ENCODE data around the gene TESK2. TPM values are rescaled to one million over a fixed set of nuclear protein-coding genes. Genes with fewer than 3 reads are reported as not detected.
A peak's percentile ranks its signal among the peaks of the same experiment; 100 is the strongest.

Gene TESK2
- total RNA-seq, 1 donor from 2014 or later = 14.9 TPM

DNA sequence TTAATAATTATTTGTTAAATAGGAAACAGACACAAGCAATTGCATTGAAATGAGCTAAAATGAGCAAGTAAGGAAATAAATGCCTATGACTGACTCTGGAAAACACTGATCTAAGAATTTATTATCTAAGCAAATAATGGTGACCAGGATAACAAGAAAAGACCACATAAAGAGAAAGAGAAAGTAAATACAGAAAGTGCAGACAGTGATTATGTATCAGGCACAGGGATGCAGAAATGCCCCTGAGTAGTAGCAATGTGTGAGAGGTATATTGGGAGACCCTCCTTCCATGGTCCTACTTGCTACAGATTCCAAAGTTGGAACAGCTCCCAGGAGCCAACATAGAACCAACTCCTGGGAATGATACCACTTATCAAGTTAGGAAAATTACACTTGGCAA lies 117.4 kb downstream of the TESK2 start:
- no peak overlapping the region for H3K27ac Mint-ChIP-seq
- Histone ChIP-seq H3K27me3 (no peaks in the 10 kb centered on the region), H3K79me2 (ENCODE audit: low read depth) (no peaks in the 10 kb centered on the region), H3K4me3 (no peak overlapping the region), H3K9me3 (ENCODE audit: low read depth) (no peaks in the 10 kb centered on the region), H3K4me2 (no peak overlapping the region), H3K36me3 (no peaks in the 10 kb centered on the region), H3K27ac (peak overlapping the region; percentile 14), H2AFZ (replicated peaks) (no peak overlapping the region), H4K20me1 (ENCODE audit: low read depth) (peaks cover 3% of the 10 kb centered on the region), H3F3A (ENCODE audit: low read depth) (peaks cover 14% of the 10 kb centered on the region), H3K9ac (no peak overlapping the region), H3K4me1 (peaks cover 13% of the 10 kb centered on the region)
- no peaks in the 10 kb centered on the region for H3K27me3 Mint-ChIP-seq (ENCODE audit: insufficient read depth, low read depth)
- DNase-seq (ENCODE audit: low spot score) = no peak
- H3K36me3 Mint-ChIP-seq = no peaks in the 10 kb centered on the region
- TF ChIP-seq EZH2phosphoT487 (IDR thresholded peaks at IDR 0.05) (no peak), EZH2 (IDR thresholded peaks at IDR 0.05) (no peak)
- TF ChIP-seq, protein P1, sequence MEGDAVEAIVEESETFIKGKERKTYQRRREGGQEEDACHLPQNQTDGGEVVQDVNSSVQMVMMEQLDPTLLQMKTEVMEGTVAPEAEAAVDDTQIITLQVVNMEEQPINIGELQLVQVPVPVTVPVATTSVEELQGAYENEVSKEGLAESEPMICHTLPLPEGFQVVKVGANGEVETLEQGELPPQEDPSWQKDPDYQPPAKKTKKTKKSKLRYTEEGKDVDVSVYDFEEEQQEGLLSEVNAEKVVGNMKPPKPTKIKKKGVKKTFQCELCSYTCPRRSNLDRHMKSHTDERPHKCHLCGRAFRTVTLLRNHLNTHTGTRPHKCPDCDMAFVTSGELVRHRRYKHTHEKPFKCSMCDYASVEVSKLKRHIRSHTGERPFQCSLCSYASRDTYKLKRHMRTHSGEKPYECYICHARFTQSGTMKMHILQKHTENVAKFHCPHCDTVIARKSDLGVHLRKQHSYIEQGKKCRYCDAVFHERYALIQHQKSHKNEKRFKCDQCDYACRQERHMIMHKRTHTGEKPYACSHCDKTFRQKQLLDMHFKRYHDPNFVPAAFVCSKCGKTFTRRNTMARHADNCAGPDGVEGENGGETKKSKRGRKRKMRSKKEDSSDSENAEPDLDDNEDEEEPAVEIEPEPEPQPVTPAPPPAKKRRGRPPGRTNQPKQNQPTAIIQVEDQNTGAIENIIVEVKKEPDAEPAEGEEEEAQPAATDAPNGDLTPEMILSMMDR (IDR thresholded peaks at IDR 0.05) = no peak
- H3K9me3 Mint-ChIP-seq = no peaks in the 10 kb centered on the region
- peaks cover 3% of the 10 kb centered on the region for H3K4me1 Mint-ChIP-seq
- H3K4me3 Mint-ChIP-seq = no peak overlapping the region

DNA sequence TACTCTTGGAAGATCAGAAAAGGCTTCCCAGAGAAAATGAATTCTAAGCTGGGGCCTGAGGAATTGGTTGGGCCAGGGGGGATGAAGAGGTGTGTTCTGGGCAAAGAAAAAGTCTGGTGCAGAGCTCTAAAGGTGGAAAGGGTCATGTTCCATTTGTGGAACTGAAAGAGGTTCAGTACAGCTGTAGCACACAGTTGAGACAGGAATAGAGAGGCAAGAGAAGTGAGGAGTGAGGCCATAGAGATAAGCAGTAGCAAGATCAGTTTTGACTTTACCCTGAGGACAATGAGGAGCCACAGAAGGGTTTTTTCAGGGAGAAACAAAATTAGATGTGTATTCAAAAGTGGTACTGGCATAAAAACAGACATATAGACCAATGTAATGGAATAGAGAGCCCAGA lies 120.4 kb downstream of the TESK2 start:
- TF ChIP-seq EZH2phosphoT487 (IDR thresholded peaks at IDR 0.05) (no peak), EZH2 (IDR thresholded peaks at IDR 0.05) (no peak)
- TF ChIP-seq, protein P1 (IDR thresholded peaks at IDR 0.05) = no peak
- Histone ChIP-seq H4K20me1 (ENCODE audit: low read depth) (peaks cover 3% of the 10 kb centered on the region), H3F3A (ENCODE audit: low read depth) (peaks cover 21% of the 10 kb centered on the region), H3K4me1 (peaks cover 13% of the 10 kb centered on the region), H3K9ac (no peak overlapping the region), H3K4me2 (no peak overlapping the region), H3K27me3 (no peaks in the 10 kb centered on the region), H2AFZ (replicated peaks) (no peak overlapping the region), H3K4me3 (no peak overlapping the region), H3K36me3 (no peaks in the 10 kb centered on the region), H3K79me2 (ENCODE audit: low read depth) (no peaks in the 10 kb centered on the region), H3K27ac (no peak overlapping the region), H3K9me3 (ENCODE audit: low read depth) (no peaks in the 10 kb centered on the region)
- no peak overlapping the region for H3K4me3 Mint-ChIP-seq
- peaks cover 3% of the 10 kb centered on the region for H3K4me1 Mint-ChIP-seq
- no peak for DNase-seq (ENCODE audit: low spot score)
- H3K36me3 Mint-ChIP-seq = no peaks in the 10 kb centered on the region
- H3K9me3 Mint-ChIP-seq = no peaks in the 10 kb centered on the region
- no peak overlapping the region for H3K27ac Mint-ChIP-seq
- H3K27me3 Mint-ChIP-seq (ENCODE audit: insufficient read depth, low read depth) = no peaks in the 10 kb centered on the region

DNA sequence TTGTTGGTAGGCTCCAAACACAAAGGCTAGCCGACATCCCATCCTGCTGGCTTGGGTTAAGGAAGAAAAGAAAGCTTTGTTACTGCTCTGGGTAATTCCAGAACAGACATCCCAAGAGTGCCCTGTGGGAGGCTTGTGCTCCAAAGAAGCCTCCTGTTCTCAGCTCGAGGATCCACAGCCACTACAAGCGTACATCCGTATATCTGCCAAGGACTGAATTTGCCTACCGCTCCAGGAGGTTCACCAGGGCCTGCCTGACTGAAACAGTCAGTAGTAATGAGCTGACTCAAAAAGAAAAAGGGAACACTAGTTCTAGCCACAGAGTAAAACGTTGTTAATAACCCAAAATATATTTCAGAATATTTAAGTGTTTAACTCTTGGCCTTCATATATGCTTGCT lies 125.9 kb downstream of the TESK2 start:
- no peak overlapping the region for H3K4me3 Mint-ChIP-seq
- peak; percentile 73 for DNase-seq (ENCODE audit: low spot score)
- no peaks in the 10 kb centered on the region for H3K36me3 ChIP-seq
- peaks cover 7% of the 10 kb centered on the region for H3K4me1 Mint-ChIP-seq
- no peak overlapping the region for H3K9ac ChIP-seq
- H3K27ac ChIP-seq = peak overlapping the region; percentile 80
- no peaks in the 10 kb centered on the region for H3K27me3 ChIP-seq
- no peaks in the 10 kb centered on the region for H3K9me3 ChIP-seq (ENCODE audit: low read depth)
- H3K36me3 Mint-ChIP-seq = no peaks in the 10 kb centered on the region
- H3K27me3 Mint-ChIP-seq (ENCODE audit: insufficient read depth, low read depth) = no peaks in the 10 kb centered on the region
- H4K20me1 ChIP-seq (ENCODE audit: low read depth) = no peaks in the 10 kb centered on the region
- TF ChIP-seq EZH2phosphoT487 (IDR thresholded peaks at IDR 0.05) (no peak), EZH2 (IDR thresholded peaks at IDR 0.05) (no peak)
- TF ChIP-seq, protein P1 (IDR thresholded peaks at IDR 0.05) = no peak
- no peak overlapping the region for H2AFZ ChIP-seq (replicated peaks)
- H3K4me3 ChIP-seq = no peak overlapping the region
- H3K4me1 ChIP-seq = peaks cover 13% of the 10 kb centered on the region
- H3F3A ChIP-seq (ENCODE audit: low read depth) = peaks cover 32% of the 10 kb centered on the region
- no peaks in the 10 kb centered on the region for H3K79me2 ChIP-seq (ENCODE audit: low read depth)
- H3K9me3 Mint-ChIP-seq = no peaks in the 10 kb centered on the region
- no peak overlapping the region for H3K27ac Mint-ChIP-seq
- peak overlapping the region; percentile 40 for H3K4me2 ChIP-seq
